CD4-positive, CD25-positive, alpha-beta regulatory T cell (primary cell): ENCODE results near the gene DGCR6L. TPM values are rescaled to one million over a fixed set of nuclear protein-coding genes. Genes with fewer than 3 reads are reported as not detected.
"Not testable (repeated sequence)": the region's sequence is repeated elsewhere in the genome, so short reads cannot be mapped to it uniquely, and the experiment has no call there.

Source experiments
- ATAC-seq, 2 donors: fragments of 150-1000 bp; cut with Tn5 transposase; one replicate each; pipeline ENCODE4 v1.10.0; 2021; ENCODE audit warnings: low read depth in 2 of 2, moderate number of reproducible peaks in 2 of 2, moderate library complexity in 1 of 2
- DNase-seq, 3 donors: peaks; one replicate each; pipeline versions ENCODE4 v3.0.0 to v3.0.0-alpha.2; 2012 to 2022; ENCODE audit warnings: mixed read lengths in 1 of 3
- H3K27ac ChIP-seq: one replicate; pipeline ENCODE4 v1.7.0; 2013; ENCODE audit warnings: mild to moderate bottlenecking, low read length; ENCODE audit not compliant: insufficient read depth, poor library complexity, severe bottlenecking
- H3K27me3 ChIP-seq: one replicate; pipeline ENCODE4 v1.7.0; 2013; ENCODE audit warnings: low read length; ENCODE audit not compliant: control insufficient read depth, insufficient read depth
- H3K36me3 ChIP-seq: one replicate; pipeline ENCODE4 v1.7.0; 2013; ENCODE audit warnings: mild to moderate bottlenecking, low read length, moderate library complexity; ENCODE audit not compliant: control insufficient read depth, insufficient read depth
- H3K4me1 ChIP-seq: 2 replicates; pipeline ENCODE4 v1.7.0; 2013; ENCODE audit warnings: mild to moderate bottlenecking, low read length; ENCODE audit not compliant: insufficient read depth, control insufficient read depth, poor library complexity, severe bottlenecking
- H3K4me3 ChIP-seq: one replicate; pipeline ENCODE4 v1.7.0; 2013; ENCODE audit warnings: low read depth, mild to moderate bottlenecking, low read length, moderate library complexity
- H3K9me3 ChIP-seq, 2 experiments: 1 replicate in 1 of 2; 2 replicates in 1 of 2; pipeline ENCODE4 v1.7.0; 2013; ENCODE audit warnings: low read length in 2 of 2, mild to moderate bottlenecking in 1 of 2, moderate library complexity in 1 of 2; ENCODE audit not compliant: control insufficient read depth in 2 of 2
- H3K27ac Mint-ChIP-seq, 3 donors: one replicate each; pipeline ENCODE4 v1.8.0; 2020 to 2022; ENCODE audit warnings: mild to moderate bottlenecking in 3 of 3, mixed read lengths in 3 of 3, moderate library complexity in 2 of 3
- H3K27me3 Mint-ChIP-seq: one replicate; pipeline ENCODE4 v1.8.0; 2022; ENCODE audit warnings: mild to moderate bottlenecking, mixed read lengths
- H3K36me3 Mint-ChIP-seq: one replicate; pipeline ENCODE4 v1.8.0; 2020; ENCODE audit warnings: mixed read lengths
- H3K4me1 Mint-ChIP-seq, 4 donors: one replicate each; pipeline ENCODE4 v1.8.0; 2020 to 2022; ENCODE audit warnings: mixed read lengths in 4 of 4, mild to moderate bottlenecking in 1 of 4
- H3K4me3 Mint-ChIP-seq, 4 donors: one replicate each; pipeline ENCODE4 v1.8.0; 2020 to 2022; ENCODE audit warnings: mild to moderate bottlenecking in 4 of 4, mixed read lengths in 4 of 4, moderate library complexity in 3 of 4
- H3K9me3 Mint-ChIP-seq, 7 donors: one replicate each; pipeline ENCODE4 v1.8.0; 2020 to 2022; ENCODE audit warnings: mixed read lengths in 7 of 7, mild to moderate bottlenecking in 3 of 7, moderate library complexity in 2 of 7
- polyA plus RNA-seq, 4 donors: library from polyadenylated mRNA; unstranded; fragments of 300-500 nt; fragmentation: Illumina TruSeq; gene quantifications; one replicate each; pipeline ENCODE4 v1.2.3, GENCODE V29; 2021
- total RNA-seq: library from RNA; stranded (reverse); gene quantifications from one replicate; pipeline ENCODE4 v1.2.3, GENCODE V29; 2022

DGCR6L gene
- total and polyA plus RNA-seq, 5 donors from 2014 or later: 28.7 to 123 (median 111) TPM

GRCh38 chr22:20320659-20321551 lies 1.0 kb upstream of the DGCR6L start:
- Histone ChIP-seq H3K27ac (peak overlapping the region; percentile 63), H3K4me1 (peaks cover 47% of the 10 kb centered on the region)
- not testable (repeated sequence) for H3K9me3 Mint-ChIP-seq, H3K27me3 ChIP-seq, ATAC-seq, H3K36me3 Mint-ChIP-seq, H3K4me3 ChIP-seq, DNase-seq, H3K27me3 Mint-ChIP-seq, H3K36me3 ChIP-seq, H3K9me3 ChIP-seq
- Mint-ChIP-seq H3K4me3 (peak overlapping the region; percentile 92 to 97 (median 94)), H3K4me1 (peaks cover 5 to 63% (median 33%) of the 10 kb centered on the region in 4 donors), H3K27ac (peak overlapping the region in 2 of 3 donors; percentile 86 to 90)

GRCh38 chr22:20319041-20319744 lies 667 bp downstream of the DGCR6L start:
- H3K4me1 ChIP-seq: peaks cover 46% of the 10 kb centered on the region
- H3K9me3 ChIP-seq: no peaks in the 10 kb centered on the region
- peak overlapping the region; percentile 63 for H3K27ac ChIP-seq
- ATAC-seq (no peak), DNase-seq (no peak)
- Mint-ChIP-seq H3K27ac (peak overlapping the region; percentile 69 to 75 (median 74)), H3K9me3 (no peaks in the 10 kb centered on the region), H3K4me1 (peaks cover 5 to 60% (median 32%) of the 10 kb centered on the region in 4 donors), H3K36me3 (no peaks in the 10 kb centered on the region), H3K27me3 (no peaks in the 10 kb centered on the region), H3K4me3 (peak overlapping the region; percentile 89 to 96 (median 92))
- H3K36me3 ChIP-seq: no peaks in the 10 kb centered on the region
- H3K4me3 ChIP-seq: peak overlapping the region; percentile 69
- no peaks in the 10 kb centered on the region for H3K27me3 ChIP-seq

GRCh38 chr22:20318043-20318688 lies 1.7 kb downstream of the DGCR6L start:
- peak overlapping the region; percentile 40 for H3K4me3 ChIP-seq
- Mint-ChIP-seq H3K4me3 (peak overlapping the region; percentile 92 to 96 (median 92)), H3K27ac (peak overlapping the region in 1 of 3 donors; percentile 52), H3K4me1 (peaks cover 3 to 50% (median 27%) of the 10 kb centered on the region in 4 donors)
- H3K36me3 ChIP-seq, H3K27me3 ChIP-seq, H3K9me3 ChIP-seq, H3K36me3 Mint-ChIP-seq, H3K27me3 Mint-ChIP-seq, ATAC-seq, H3K9me3 Mint-ChIP-seq, DNase-seq, H3K27ac ChIP-seq: not testable (repeated sequence)
- H3K4me1 ChIP-seq: peaks cover 39% of the 10 kb centered on the region

GRCh38 chr22:20317402-20318042 lies 2.3 kb downstream of the DGCR6L start:
- not testable (repeated sequence) for H3K27ac ChIP-seq, H3K9me3 ChIP-seq, H3K36me3 ChIP-seq, H3K9me3 Mint-ChIP-seq, H3K27me3 Mint-ChIP-seq, H3K36me3 Mint-ChIP-seq, ATAC-seq, H3K4me3 ChIP-seq, H3K27me3 ChIP-seq
- peak in 1 of 3 donors; percentile 32 for DNase-seq
- H3K27ac Mint-ChIP-seq: peak overlapping the region in 2 of 3 donors; percentile 52 to 90
- H3K4me3 Mint-ChIP-seq: peak overlapping the region; percentile 92 to 96 (median 92)
- peaks cover 0 to 44% (median 22%) of the 10 kb centered on the region in 4 donors for H3K4me1 Mint-ChIP-seq
- H3K4me1 ChIP-seq: peaks cover 33% of the 10 kb centered on the region

GRCh38 chr22:20316844-20317401 lies 2.9 kb downstream of the DGCR6L start:
- no peaks in the 10 kb centered on the region for H3K27me3 Mint-ChIP-seq
- peaks cover 30% of the 10 kb centered on the region for H3K4me1 ChIP-seq
- H3K9me3 Mint-ChIP-seq: no peaks in the 10 kb centered on the region
- H3K27ac Mint-ChIP-seq: peak overlapping the region in 2 of 3 donors; percentile 52 to 90
- peak overlapping the region in 2 of 4 donors; percentile 5 to 92 for H3K4me3 Mint-ChIP-seq
- no peak overlapping the region for H3K4me3 ChIP-seq
- no peak for ATAC-seq
- H3K36me3 ChIP-seq: no peaks in the 10 kb centered on the region
- no peaks in the 10 kb centered on the region for H3K27me3 ChIP-seq
- no peaks in the 10 kb centered on the region for H3K36me3 Mint-ChIP-seq
- peaks cover 0 to 40% (median 22%) of the 10 kb centered on the region in 4 donors for H3K4me1 Mint-ChIP-seq
- DNase-seq: no peak
- H3K9me3 ChIP-seq: no peaks in the 10 kb centered on the region
- no peak overlapping the region for H3K27ac ChIP-seq

- Mint-ChIP-seq H3K4me1 (peaks cover 0 to 34% (median 19%) of the 10 kb centered on the region in 4 donors), H3K27me3 (no peaks in the 10 kb centered on the region), H3K36me3 (no peaks in the 10 kb centered on the region), H3K27ac (no peak overlapping the region), H3K4me3 (no peak overlapping the region), H3K9me3 (no peaks in the 10 kb centered on the region)
- Histone ChIP-seq H3K9me3 (no peaks in the 10 kb centered on the region), H3K27me3 (no peaks in the 10 kb centered on the region), H3K4me3 (no peak overlapping the region), H3K4me1 (peaks cover 30% of the 10 kb centered on the region), H3K36me3 (no peaks in the 10 kb centered on the region), H3K27ac (no peak overlapping the region)
- no peak for DNase-seq
- no peak for ATAC-seq
Observed at GRCh38 chr22:20316217-20316843, 3.5 kb downstream of the DGCR6L start.
